GM19467 (cell line): ENCODE measurements around the gene AKAP13.

ENCODE experiments used
- ATAC-seq: cut with Tn5 transposase; IDR thresholded peaks from one replicate; pipeline ENCODE4 v1.9.1; 2021; ENCODE audit warnings: mild to moderate bottlenecking, moderate library complexity; ENCODE audit not compliant: unreplicated experiment

The AKAP13 gene

DNA sequence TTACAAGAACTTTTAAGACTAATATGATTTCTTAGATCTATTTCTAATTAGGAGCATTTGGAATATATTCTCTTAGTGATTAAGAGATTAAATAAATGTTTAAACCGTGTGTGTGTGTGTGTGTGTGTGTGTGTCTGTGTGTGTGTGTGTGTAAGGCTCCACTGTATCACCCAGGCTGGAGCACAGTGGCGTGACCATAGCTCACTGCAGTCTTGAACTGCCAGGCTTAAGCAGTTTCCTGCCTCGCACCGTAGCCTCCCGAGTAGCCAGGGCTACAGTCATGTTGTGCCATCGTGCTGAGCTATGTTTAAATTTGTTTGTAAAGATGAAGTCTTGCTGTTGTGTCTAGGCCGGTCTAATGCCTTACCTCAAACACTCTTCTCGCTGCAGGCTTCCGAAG, 305.0 kb downstream of the AKAP13 start:
- ATAC-seq = no peak

DNA sequence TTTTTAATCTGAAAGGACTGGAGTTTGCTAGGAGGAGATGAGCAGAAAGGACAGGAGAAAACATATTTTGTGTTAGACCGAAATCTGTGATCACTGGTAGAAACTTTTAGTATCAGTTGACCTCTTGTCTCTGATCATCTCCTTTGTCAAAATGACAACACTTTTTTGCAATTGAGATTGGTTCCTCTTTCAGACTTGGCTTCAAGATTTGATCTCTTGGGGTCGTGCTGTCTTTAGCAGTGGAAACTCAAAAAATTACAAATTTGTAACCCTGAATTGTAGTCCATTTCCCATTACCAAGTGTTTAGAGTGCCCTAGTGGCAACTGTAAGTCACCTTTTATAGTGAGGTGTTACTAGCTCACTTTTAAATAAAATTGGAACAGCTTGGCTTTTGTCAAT, 306.9 kb downstream of the AKAP13 start:
- ATAC-seq = no peak

DNA sequence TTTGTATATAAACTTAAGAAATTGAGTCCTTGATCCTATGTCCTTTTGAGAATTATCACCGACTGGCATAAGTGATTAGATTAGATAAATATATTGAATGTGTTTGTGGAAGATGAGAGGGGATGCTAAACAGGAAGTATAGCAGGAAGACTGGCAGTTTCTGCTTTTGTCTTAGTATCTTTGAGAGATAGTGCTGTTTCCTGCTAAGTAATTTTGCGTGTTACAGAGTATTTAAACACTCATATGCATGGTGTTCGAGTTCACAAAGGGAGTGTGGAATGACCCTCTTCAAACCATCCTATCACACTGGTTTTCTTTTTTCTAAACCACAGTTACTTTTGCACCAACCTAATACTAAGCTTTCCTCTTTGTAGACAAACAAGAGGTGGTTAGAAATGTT, 308.3 kb downstream of the AKAP13 start:
- no peak for ATAC-seq

DNA sequence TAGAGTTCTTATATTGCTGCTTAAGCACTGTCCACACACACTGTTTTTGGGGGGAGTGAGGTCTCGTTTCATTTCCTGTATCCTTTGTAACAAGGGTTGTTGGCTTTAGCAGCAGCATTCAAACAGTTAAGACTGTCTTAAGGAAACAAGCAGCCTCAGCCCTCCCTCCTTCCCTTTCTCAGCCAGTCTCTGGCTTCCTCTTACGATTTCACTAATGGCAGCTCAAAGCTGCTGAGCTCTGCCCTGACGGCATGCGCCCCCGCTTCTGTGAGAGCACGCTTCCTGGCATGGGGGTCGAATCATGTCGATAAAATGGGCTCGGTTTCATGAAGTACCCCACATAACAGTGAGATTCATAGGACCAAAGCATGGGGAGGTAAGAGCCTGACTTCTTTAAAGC, 309.3 kb downstream of the AKAP13 start:
- ATAC-seq = no peak

GRCh38 chr15:85690561-85691231, 310.3 kb downstream of the AKAP13 start:
- ATAC-seq = peak; percentile 34

DNA sequence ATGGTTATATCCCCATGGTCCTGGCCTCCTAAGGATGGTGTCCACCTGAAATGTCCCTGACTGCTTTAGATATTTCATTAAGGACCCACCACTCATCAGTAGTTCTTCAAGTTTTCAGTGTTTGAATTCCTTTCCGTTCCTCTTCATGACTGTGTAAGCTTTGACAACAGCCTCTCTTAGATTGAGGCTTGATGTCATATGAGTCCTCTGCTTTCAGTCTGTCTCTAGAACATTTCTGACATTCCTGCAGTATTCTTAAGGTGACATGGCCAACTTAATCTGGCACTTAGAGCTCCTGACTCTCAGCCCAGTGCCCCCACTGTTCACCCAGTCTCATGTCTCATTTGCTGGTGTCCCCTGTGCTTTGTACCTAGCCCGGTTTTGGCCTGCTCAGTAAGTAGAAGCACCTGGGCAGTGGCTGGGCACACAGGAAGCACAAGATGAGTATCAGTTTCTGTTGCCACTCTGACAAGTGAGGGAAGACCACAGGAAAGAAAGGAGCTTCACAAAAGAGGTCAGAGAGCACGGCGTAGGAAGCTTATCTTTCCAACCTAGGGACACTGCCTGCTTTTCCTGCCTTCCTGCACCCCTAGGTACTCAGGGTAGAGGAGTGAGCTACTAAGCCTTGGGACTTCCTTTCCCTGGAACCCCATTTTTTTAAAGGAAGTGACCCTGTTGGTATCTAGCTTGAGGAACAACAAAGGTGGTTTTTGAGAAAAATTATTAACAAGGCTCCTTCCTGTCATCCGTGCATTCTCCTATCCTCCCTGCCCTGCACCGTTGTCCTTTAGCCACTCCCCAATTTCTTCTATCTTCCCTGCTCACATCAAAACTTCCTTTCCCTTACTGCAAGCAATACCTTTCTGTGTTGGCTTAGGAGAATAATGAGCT, 311.2 kb downstream of the AKAP13 start:
- ATAC-seq = peak; percentile 45

DNA sequence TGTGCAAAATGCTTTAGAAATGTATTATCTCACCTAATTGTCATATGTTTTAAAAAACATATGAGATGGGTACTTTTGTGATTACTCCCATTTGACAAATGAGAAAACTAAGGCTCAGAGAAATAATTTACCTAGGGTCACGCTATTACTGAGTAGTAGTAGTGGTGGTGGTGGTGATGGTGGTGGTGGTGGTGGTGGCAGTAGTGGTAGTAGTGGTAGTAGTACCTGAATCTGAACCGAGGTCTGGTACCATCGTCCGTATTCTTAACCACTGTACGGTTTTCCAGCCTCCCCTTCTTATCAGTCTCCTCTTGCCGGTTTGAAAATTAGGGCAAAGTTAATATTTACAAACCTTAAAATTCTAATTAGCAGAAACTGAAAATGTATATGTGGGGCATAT, 311.9 kb downstream of the AKAP13 start:
- ATAC-seq = no peak

GRCh38 chr15:85692873-85693272, 312.5 kb downstream of the AKAP13 start:
- peak; percentile 49 for ATAC-seq

GRCh38 chr15:85693277-85693676, 312.9 kb downstream of the AKAP13 start:
- no peak for ATAC-seq

- ATAC-seq = no peak
Measured at GRCh38 chr15:85694091-85694490, 313.7 kb downstream of the AKAP13 start.

DNA sequence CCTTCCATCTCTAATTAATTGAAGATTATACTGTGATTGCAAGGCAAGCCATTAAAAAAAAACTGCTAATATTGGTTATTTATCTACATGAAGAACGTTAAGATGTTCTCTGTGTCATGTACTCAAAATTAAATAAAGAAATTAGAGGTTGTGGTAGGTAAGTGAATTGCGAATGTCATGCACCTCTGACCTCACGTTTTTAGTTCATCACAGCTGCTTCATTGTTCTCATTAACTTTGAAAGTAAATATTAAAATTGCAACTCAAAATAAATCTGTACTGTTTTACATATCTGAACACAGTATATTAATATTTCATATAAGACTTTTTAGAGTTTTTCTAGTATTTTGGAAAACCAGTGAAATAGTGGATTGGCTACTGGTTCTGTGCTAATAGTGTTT, 320.4 kb downstream of the AKAP13 start:
- ATAC-seq = no peak

DNA sequence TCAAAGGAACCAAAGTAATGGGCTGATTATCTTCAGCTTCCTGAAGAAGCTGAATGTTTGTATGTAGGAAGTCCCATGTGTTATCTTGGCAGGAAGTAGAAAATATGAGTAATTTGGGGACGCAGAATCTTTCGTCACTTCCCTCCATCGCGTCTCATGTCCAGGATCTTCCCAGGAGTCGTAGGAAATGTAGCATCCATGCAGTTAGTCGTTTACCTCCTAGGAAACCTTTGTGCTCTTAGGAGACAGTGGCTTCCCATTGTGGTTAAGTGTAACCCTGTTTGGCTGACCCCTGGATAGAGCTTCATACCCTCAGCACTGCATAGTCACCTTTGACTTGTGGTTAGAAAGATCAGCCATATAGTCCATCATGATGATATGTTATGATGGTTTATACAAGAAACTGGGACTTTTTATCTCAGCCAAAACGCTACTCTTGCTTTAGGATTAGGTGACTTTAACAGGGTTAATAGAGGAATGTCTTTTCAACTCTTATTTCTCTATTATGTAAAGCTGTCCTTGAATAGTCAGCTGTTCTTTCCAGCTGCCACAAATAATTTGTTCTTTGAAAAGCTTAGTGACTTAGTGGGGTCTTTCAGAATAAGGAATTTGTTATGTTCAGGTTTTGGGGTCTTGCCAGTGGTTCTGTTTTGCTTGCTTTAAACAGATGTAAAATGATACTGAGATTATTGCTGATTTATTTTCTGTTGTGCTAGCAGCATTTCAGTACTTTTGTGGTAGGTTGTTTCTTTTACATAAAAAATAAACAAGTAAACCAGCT, 322.1 kb downstream of the AKAP13 start:
- ATAC-seq = no peak

DNA sequence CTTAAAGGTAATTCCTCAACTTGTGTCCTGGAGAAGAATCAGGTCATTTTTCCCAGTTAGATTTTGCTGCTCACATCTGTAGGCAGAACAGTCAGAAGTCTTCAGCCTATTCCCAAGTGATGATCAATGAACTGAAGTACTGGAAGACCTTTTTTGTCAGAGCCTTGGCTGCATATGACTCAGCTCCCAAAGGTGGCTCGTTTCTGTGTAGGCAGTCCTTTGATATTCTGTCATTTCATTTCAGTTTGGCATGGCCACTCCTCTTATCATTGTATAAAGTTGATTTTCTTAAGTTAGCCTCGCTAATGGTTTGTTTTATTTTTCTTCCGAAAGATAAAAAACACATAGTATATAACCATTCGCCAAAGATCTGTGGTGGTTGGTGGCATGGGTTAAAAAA, 323.7 kb downstream of the AKAP13 start:
- ATAC-seq = no peak

- no peak for ATAC-seq
Measured at GRCh38 chr15:85704720-85705429, 324.5 kb downstream of the AKAP13 start.

GRCh38 chr15:85706779-85707518, 326.5 kb downstream of the AKAP13 start:
- peak; percentile 34 for ATAC-seq

GRCh38 chr15:85707519-85708338, 327.3 kb downstream of the AKAP13 start:
- peak; percentile 20 for ATAC-seq

- no peak for ATAC-seq
Measured at GRCh38 chr15:85708402-85708941, 328.1 kb downstream of the AKAP13 start.

DNA sequence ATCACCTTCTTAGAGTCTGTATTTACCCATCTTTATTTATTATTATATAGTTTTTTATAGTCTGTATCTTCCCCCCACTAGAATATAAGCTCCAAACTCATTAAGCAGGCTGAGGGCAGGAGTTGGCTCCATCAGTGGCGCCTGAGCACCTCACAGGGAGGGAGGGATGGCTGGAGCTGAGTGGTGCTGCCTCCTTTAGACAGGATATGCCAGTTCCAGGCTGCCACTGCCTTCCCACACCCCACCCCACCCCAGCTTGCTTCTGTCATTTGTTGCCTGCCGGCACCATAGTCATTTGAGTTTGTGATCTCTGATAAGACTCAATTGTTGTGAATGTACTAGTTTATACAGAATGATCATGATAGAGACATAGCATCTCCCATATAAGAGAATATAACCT, 328.8 kb downstream of the AKAP13 start:
- no peak for ATAC-seq

- peak; percentile 37 for ATAC-seq
Measured at GRCh38 chr15:85710340-85710842, 330.0 kb downstream of the AKAP13 start.
